ENCODE measurements around the gene PCP4.
A peak's percentile ranks its signal among the peaks of the same experiment; 100 is the strongest.

Gene PCP4

GRCh38 chr21:39867198-39867650 lies at the start of gene PCP4:
PCP4 (plus strand) TSS chr21:39867438; CDS start chr21:39867502, 64 bp downstream.
- Mint-ChIP-seq H3K4me3 (peak within 1 kb of the TSS; percentile 55), H3K27ac (no peak within 1 kb of the TSS), H3K9me3 (no peaks in the 10 kb centered on the region), H3K36me3 (ENCODE audit: low read depth) (no peaks in the 10 kb centered on the region), H3K27me3 (ENCODE audit: low read depth, poor library complexity) (peaks cover 24% of the 10 kb centered on the region), H3K4me1 (peaks cover 18% of the 10 kb centered on the region)
- peak; percentile 80 for DNase-seq
- TF ChIP-seq, protein P1, sequence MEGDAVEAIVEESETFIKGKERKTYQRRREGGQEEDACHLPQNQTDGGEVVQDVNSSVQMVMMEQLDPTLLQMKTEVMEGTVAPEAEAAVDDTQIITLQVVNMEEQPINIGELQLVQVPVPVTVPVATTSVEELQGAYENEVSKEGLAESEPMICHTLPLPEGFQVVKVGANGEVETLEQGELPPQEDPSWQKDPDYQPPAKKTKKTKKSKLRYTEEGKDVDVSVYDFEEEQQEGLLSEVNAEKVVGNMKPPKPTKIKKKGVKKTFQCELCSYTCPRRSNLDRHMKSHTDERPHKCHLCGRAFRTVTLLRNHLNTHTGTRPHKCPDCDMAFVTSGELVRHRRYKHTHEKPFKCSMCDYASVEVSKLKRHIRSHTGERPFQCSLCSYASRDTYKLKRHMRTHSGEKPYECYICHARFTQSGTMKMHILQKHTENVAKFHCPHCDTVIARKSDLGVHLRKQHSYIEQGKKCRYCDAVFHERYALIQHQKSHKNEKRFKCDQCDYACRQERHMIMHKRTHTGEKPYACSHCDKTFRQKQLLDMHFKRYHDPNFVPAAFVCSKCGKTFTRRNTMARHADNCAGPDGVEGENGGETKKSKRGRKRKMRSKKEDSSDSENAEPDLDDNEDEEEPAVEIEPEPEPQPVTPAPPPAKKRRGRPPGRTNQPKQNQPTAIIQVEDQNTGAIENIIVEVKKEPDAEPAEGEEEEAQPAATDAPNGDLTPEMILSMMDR (IDR thresholded peaks at IDR 0.05), result peak; percentile 88

DNA sequence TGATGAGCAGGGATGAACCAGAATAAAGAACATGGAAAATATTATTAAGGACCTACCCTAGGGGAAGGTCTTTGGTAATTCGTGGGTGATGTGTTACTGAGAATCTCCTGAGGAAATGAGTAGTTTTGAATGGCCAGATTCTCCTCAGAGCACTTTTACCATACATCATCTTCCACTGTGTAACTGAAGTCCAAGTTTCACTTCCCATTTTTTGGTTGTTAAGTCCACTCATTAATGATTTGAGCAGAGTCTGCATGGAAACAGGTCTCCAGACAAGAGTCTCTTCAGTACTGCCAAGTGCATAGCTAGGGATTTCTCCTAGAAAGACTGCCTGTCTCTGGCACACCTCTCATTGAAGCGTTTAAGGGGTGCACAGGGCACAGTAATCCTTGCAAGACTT lies 48.7 kb upstream of the PCP4 start:
- Mint-ChIP-seq H3K4me3 (no peak overlapping the region), H3K27ac (no peak overlapping the region), H3K9me3 (peaks cover 4% of the 10 kb centered on the region), H3K36me3 (ENCODE audit: low read depth) (no peaks in the 10 kb centered on the region), H3K4me1 (no peaks in the 10 kb centered on the region), H3K27me3 (ENCODE audit: low read depth, poor library complexity) (peaks cover 5% of the 10 kb centered on the region)
- TF ChIP-seq, protein P1 (IDR thresholded peaks at IDR 0.05), result no peak
- no peak for DNase-seq

DNA sequence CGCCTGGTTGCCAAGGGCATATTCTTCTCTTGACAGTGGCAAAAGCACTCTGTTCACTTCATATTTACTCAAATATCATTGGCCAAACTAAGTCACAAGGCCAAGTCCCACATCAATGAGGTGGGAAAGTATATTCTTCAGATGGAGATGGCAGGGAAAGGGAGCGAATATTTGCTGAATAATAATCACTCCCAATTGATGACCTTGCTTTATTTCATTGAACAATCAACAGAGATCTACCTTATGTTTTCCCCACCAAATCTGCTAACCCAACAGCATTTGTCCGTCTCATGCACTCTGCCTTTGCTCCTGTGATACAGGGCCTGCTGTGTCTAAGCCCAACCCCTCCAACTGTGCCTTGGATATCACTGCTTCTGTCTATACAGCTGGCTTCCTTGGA lies 45.2 kb upstream of the PCP4 start:
- TF ChIP-seq, protein P1 (IDR thresholded peaks at IDR 0.05), result no peak
- no peaks in the 10 kb centered on the region for H3K4me1 Mint-ChIP-seq
- no peaks in the 10 kb centered on the region for H3K36me3 Mint-ChIP-seq (ENCODE audit: low read depth)
- no peak for DNase-seq
- H3K9me3 Mint-ChIP-seq, result peaks cover 19% of the 10 kb centered on the region
- H3K27me3 Mint-ChIP-seq (ENCODE audit: low read depth, poor library complexity), result peaks cover 8% of the 10 kb centered on the region
- H3K27ac Mint-ChIP-seq, result no peak overlapping the region
- H3K4me3 Mint-ChIP-seq, result no peak overlapping the region

- H3K4me1 Mint-ChIP-seq, result no peaks in the 10 kb centered on the region
Observed at GRCh38 chr21:39825250-39825649, 42.0 kb upstream of the PCP4 start.

DNA sequence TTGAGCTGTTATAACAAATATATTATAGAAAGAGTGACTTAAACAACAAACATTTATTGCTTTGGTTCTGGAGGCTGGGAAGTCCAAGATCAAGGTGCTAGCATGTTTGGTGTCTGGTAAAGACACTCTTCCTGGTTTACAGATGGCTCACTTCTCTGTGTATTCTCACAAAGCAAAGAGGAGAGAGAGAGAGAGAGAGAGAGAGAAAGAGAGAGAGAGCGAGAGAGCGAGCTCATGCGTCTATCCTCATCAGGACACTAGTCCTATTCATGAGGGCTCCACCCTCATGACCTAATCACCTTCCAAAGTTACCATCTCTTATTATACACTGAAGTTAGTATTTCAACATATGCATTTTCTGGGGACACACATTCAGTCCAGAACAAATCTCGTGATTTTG lies 32.7 kb upstream of the PCP4 start:
- TF ChIP-seq, protein P1 (IDR thresholded peaks at IDR 0.05), result no peak
- no peak for DNase-seq
- Mint-ChIP-seq H3K4me1 (no peaks in the 10 kb centered on the region), H3K4me3 (no peak overlapping the region), H3K27me3 (ENCODE audit: low read depth, poor library complexity) (peaks cover 9% of the 10 kb centered on the region), H3K36me3 (ENCODE audit: low read depth) (no peaks in the 10 kb centered on the region), H3K9me3 (peaks cover 4% of the 10 kb centered on the region), H3K27ac (no peak overlapping the region)

More at GRCh38 chr21:39825250-39825649, 42.0 kb upstream of the PCP4 start:
- no peak overlapping the region for H3K27ac Mint-ChIP-seq
- H3K27me3 Mint-ChIP-seq (ENCODE audit: low read depth, poor library complexity), result peaks cover 3% of the 10 kb centered on the region
- no peak for DNase-seq
- peaks cover 30% of the 10 kb centered on the region for H3K9me3 Mint-ChIP-seq
- H3K4me3 Mint-ChIP-seq, result no peak overlapping the region
- TF ChIP-seq, protein P1 (IDR thresholded peaks at IDR 0.05), result no peak
- no peaks in the 10 kb centered on the region for H3K36me3 Mint-ChIP-seq (ENCODE audit: low read depth)

DNA sequence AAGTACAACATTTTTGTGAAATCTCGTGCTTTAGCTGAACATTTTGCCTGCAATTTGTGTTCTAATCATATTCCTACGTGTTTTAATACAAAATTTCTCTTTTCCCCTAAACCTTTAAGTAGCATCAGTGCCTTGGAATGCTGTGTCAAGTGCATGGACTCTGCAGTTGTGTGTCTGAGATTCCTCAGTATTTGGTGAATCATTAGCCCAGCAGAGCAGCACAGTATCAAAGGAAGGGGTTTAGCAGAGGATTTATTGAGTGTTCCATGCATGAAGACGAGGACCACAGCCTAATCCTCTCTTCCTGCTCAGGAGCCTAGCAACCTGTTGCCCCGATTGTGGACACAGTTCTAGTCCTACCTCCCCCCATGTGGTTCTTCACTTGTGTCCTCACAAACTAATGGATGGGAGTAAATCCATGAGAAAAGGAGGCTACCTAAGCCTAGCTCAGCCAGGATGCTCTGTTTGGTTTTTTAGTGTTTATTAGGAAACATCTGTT lies 29.3 kb upstream of the PCP4 start:
- peaks cover 9% of the 10 kb centered on the region for H3K27me3 Mint-ChIP-seq (ENCODE audit: low read depth, poor library complexity)
- H3K36me3 Mint-ChIP-seq (ENCODE audit: low read depth), result no peaks in the 10 kb centered on the region
- peaks cover 10% of the 10 kb centered on the region for H3K4me1 Mint-ChIP-seq
- TF ChIP-seq, protein P1 (IDR thresholded peaks at IDR 0.05), result no peak
- H3K4me3 Mint-ChIP-seq, result no peak overlapping the region
- peaks cover 4% of the 10 kb centered on the region for H3K9me3 Mint-ChIP-seq
- DNase-seq, result no peak
- no peak overlapping the region for H3K27ac Mint-ChIP-seq
